GM12878 (cell line): ENCODE measurements around the gene MITF. TPM values are rescaled to one million over a fixed set of nuclear protein-coding genes. Genes with fewer than 3 reads are reported as not detected.

Experiments used
- ATAC-seq: fragments of 200-7000 bp; cut with Tn5 transposase; 3 replicates; pipeline ENCODE4 v1.9.1; 2020; ENCODE audit warnings: mild to moderate bottlenecking, moderate library complexity
- BruUV-seq: library from RNA; stranded (reverse); fragments of 400-500 nt; replicated peaks from 2 replicates; lab custom pipeline; 2021; lab: Mats Ljungman, UMichigan
- CTCF ChIA-PET: fragments of 300-600 bp; sonication (Branson Sonifier 250); formaldehyde crosslinking; extraction: SDS; loops from one replicate; lab custom pipeline; 2021; ENCODE audit warnings: inconsistent platforms; lab: Yijun Ruan, JAX
- POLR2A ChIA-PET: fragments of 350-600 bp; formaldehyde crosslinking; extraction: SDS; loops from one replicate; lab custom pipeline; 2021; ENCODE audit warnings: inconsistent platforms; lab: Charles Lee
- RAD21 ChIA-PET: fragments of 300-600 bp; sonication (Branson Sonifier 250); formaldehyde crosslinking; loops from one replicate; lab custom pipeline; 2023; ENCODE audit warnings: antibody characterized with exemption; ENCODE audit not compliant: unreplicated experiment; lab: Charles Lee
- SMC1A ChIA-PET: fragments of 300-600 bp; sonication (Branson Sonifier 250); formaldehyde crosslinking; loops from one replicate; lab custom pipeline; 2023; ENCODE audit not compliant: unreplicated experiment, uncharacterized antibody; lab: Charles Lee
- DNase-seq: peaks from one replicate; pipeline ENCODE4 v3.0.0-alpha.2; 2011; ENCODE audit warnings: low read depth, low spot score
- FAIRE-seq: peaks from 3 replicates; lab custom pipeline; 2011; peaks lifted over from hg19 to GRCh38; lab: Jason Lieb, UNC
- H2AFZ ChIP-seq: 2 replicates; pipeline ENCODE4 v1.6.0; 2011; ENCODE audit warnings: low read depth, low read length, control low read depth; ENCODE audit not compliant: control insufficient read depth
- H3K27ac ChIP-seq: 2 replicates; pipeline ENCODE4 v1.5.1; 2011; ENCODE audit warnings: control low read depth; ENCODE audit not compliant: control insufficient read depth, insufficient read depth
- H3K27me3 ChIP-seq, 2 experiments: replicated peaks in 1 of 2; 2 replicates each; pipeline versions ENCODE4 v1.6.0 to v1.6.1; 2011; ENCODE audit warnings: low read length in 1 of 2; ENCODE audit not compliant: control insufficient read depth in 2 of 2, insufficient read depth in 2 of 2
- H3K36me3 ChIP-seq, 2 experiments: 2 replicates each; pipeline ENCODE4 v1.5.1; 2011; ENCODE audit warnings: low read length in 1 of 2; ENCODE audit not compliant: control insufficient read depth in 2 of 2, insufficient read depth in 2 of 2
- H3K4me1 ChIP-seq: 2 replicates; pipeline ENCODE4 v1.6.1; 2011; ENCODE audit warnings: mild to moderate bottlenecking, low read length, moderate library complexity, mixed read lengths; ENCODE audit not compliant: control insufficient read depth, insufficient read depth
- H3K4me2 ChIP-seq: 2 replicates; pipeline ENCODE4 v1.6.0; 2011; ENCODE audit warnings: control low read depth; ENCODE audit not compliant: control insufficient read depth, insufficient read depth
- H3K4me3 ChIP-seq: fragments of 200-600 bp; sonication (generic); 2 replicates; pipeline ENCODE4 v1.5.1; 2016
- H3K79me2 ChIP-seq: 2 replicates; pipeline ENCODE4 v1.6.0; 2011; ENCODE audit warnings: low read length; ENCODE audit not compliant: control insufficient read depth, insufficient read depth
- H3K9ac ChIP-seq: 2 replicates; pipeline ENCODE4 v1.8.0; 2011; ENCODE audit warnings: low read length, control low read depth, mixed read lengths; ENCODE audit not compliant: control insufficient read depth, insufficient read depth
- H3K9me3 ChIP-seq: replicated peaks from 3 replicates; pipeline ENCODE4 v1.5.1; 2011; ENCODE audit warnings: mild to moderate bottlenecking, low read length; ENCODE audit not compliant: control insufficient read depth, insufficient read depth
- H4K20me1 ChIP-seq: 2 replicates; pipeline ENCODE4 v1.6.0; 2011; ENCODE audit not compliant: control insufficient read depth, insufficient read depth
- ATF3 ChIP-seq: IDR thresholded peaks from 2 replicates; pipeline ENCODE4 v1.6.1; 2011; ENCODE audit warnings: low read depth, mild to moderate bottlenecking, low read length, moderate library complexity, borderline replicate concordance; ENCODE audit errors: extremely low read depth
- BHLHE40 ChIP-seq, 2 experiments: fragments of 450-650 bp in 1 of 2; IDR thresholded peaks; 2 replicates each; pipeline ENCODE4 v1.6.1; 2011 to 2017; ENCODE audit warnings: low read depth in 2 of 2, borderline replicate concordance in 1 of 2, improper control_type of control experiment in 1 of 2, low read length in 1 of 2, mild to moderate bottlenecking in 1 of 2
- CBFB ChIP-seq: IDR thresholded peaks from 2 replicates; pipeline ENCODE4 v1.6.1; 2016; ENCODE audit warnings: antibody characterized with exemption, low read depth
- CEBPB ChIP-seq, 2 experiments: fragments of 150-350 bp in 1 of 2; IDR thresholded peaks; 2 replicates each; pipeline ENCODE4 v1.6.1; 2012 to 2014; ENCODE audit warnings: low read depth in 2 of 2, low read length in 2 of 2, borderline replicate concordance in 1 of 2, inconsistent platforms in 1 of 2
- CUX1 ChIP-seq: IDR thresholded peaks from 2 replicates; pipeline ENCODE4 v1.6.1; 2012; ENCODE audit warnings: improper control_type of control experiment, low read depth, low read length; ENCODE audit not compliant: insufficient replicate concordance
- EGR1 ChIP-seq, 2 experiments: IDR thresholded peaks; 1 replicate in 1 of 2; 2 replicates in 1 of 2; pipeline ENCODE4 v1.6.1; 2011 to 2012; ENCODE audit warnings: low read depth in 2 of 2, low read length in 2 of 2, borderline replicate concordance in 1 of 2, mild to moderate bottlenecking in 1 of 2, moderate library complexity in 1 of 2
- NR2C1 ChIP-seq: fragments of 450-650 bp; IDR thresholded peaks from 2 replicates; pipeline ENCODE4 v1.6.1; 2017; ENCODE audit warnings: antibody characterized with exemption, mild to moderate bottlenecking, moderate library complexity
- SIN3A ChIP-seq: IDR thresholded peaks from 2 replicates; pipeline ENCODE4 v1.6.1; 2012; ENCODE audit warnings: low read depth, low read length, improper control_type of control experiment
- SMC3 ChIP-seq: IDR thresholded peaks from 2 replicates; pipeline ENCODE4 v1.6.1; 2011; ENCODE audit warnings: low read length, improper control_type of control experiment, borderline replicate concordance
- SREBF2 ChIP-seq: IDR thresholded peaks from 2 replicates; pipeline ENCODE4 v1.6.1; 2012; ENCODE audit warnings: mild to moderate bottlenecking, low read length
- USF1 ChIP-seq: IDR thresholded peaks from 2 replicates; pipeline ENCODE4 v1.6.1; 2011; ENCODE audit warnings: borderline replicate concordance, low read depth, mild to moderate bottlenecking, moderate library complexity, mixed read lengths, low read length; ENCODE audit not compliant: insufficient read depth; ENCODE audit errors: extremely low read length
- ZNF622 ChIP-seq: fragments of 450-650 bp; IDR thresholded peaks from 2 replicates; pipeline ENCODE4 v1.6.1; 2017; ENCODE audit warnings: mild to moderate bottlenecking, inconsistent platforms
- in situ Hi-C: fragments of 300-500 bp; cut with MboI; formaldehyde crosslinking; loops from 9 replicates; pipeline ENCODE4 v1.14.3; 2018; ENCODE audit warnings: mixed read lengths
- intact Hi-C: fragments of 100-400 bp; cut with micrococcal nuclease; formaldehyde crosslinking; loops from one replicate; pipeline ENCODE4 v1.14.2; 2022; ENCODE audit not compliant: unreplicated experiment
- polyA plus RNA-seq, 11 experiments: library from polyadenylated mRNA; depleted of rRNA in 4 of 11; unstranded in 6 of 11; stranded (reverse) in 5 of 11; fragments of >200 nt; fragmentation: Nextera tagmentation in 4 of 11; fragmentation: Illumina TruSeq in 1 of 11; extraction: Ambion mirVana in 4 of 11; extraction: Trizol in 1 of 11; gene quantifications; 1 replicate in 1 of 11; 2 replicates in 10 of 11; pipeline versions ENCODE4 v1.2.1 to v1.2.3, GENCODE V29; 2011 to 2016; ENCODE audit warnings: inconsistent platforms in 2 of 11, missing spikeins in 2 of 11, low read depth in 1 of 11
- total RNA-seq, 4 experiments: library from RNA; depleted of rRNA in 3 of 4; stranded (reverse); fragments of >200 nt in 3 of 4; fragmentation: Illumina TruSeq in 1 of 4; extraction: Trizol in 1 of 4; gene quantifications; 2 replicates each; pipeline versions ENCODE4 v1.2.1 to v1.2.3, GENCODE V29; 2013 to 2021

Gene MITF
- total and polyA plus RNA-seq, 10 of the 15 experiments (the other 5 are each of a cell fraction or from before 2014, with no cell fraction given): under 0.01 to 0.90 (median 0.06) TPM; not detected in 3

GRCh38 chr3:69770219-69770618 lies 31.0 kb downstream of the MITF start:
- Histone ChIP-seq H3K9ac (no peak overlapping the region), H3K36me3 (no peaks in the 10 kb centered on the region), H3K27me3 (no peaks in the 10 kb centered on the region), H2AFZ (no peak overlapping the region), H3K9me3 (no peaks in the 10 kb centered on the region), H3K27ac (no peak overlapping the region), H3K4me1 (no peaks in the 10 kb centered on the region), H4K20me1 (no peaks in the 10 kb centered on the region), H3K79me2 (no peaks in the 10 kb centered on the region), H3K4me2 (no peak overlapping the region), H3K4me3 (no peak overlapping the region)
- intact Hi-C loops (no loop called here), in situ Hi-C loops (no loop called here)
- no peak for DNase-seq
- ChIA-PET POLR2A (no interaction called here), SMC1A (interaction anchor here (0.7 to 1.2 kb wide), 2 partner anchors 15 to 869 kb away, joined by 3 read pairs; no protein-coding TSS in a partner anchor), RAD21 (no interaction called here), CTCF (no interaction called here)
- BruUV-seq: no TSS peak
- no peak for FAIRE-seq
- TF ChIP-seq SMC3: no peak
- TF ChIP-seq ZNF622: no peak
- no peak for TF ChIP-seq ATF3
- TF ChIP-seq SIN3A: no peak
- no peak for TF ChIP-seq CEBPB (IDR thresholded peaks at IDR 0.05; ENCODE audit: borderline replicate concordance in 1 of 2, low read depth in 2 of 2, low read length in 2 of 2)
- TF ChIP-seq CUX1: no peak
- no peak for TF ChIP-seq BHLHE40 (IDR thresholded peaks at IDR 0.05; ENCODE audit: borderline replicate concordance in 1 of 2, low read depth in 2 of 2, low read length in 1 of 2)
- TF ChIP-seq EGR1 (IDR thresholded peaks at IDR 0.05; ENCODE audit: borderline replicate concordance in 1 of 2, low read depth in 2 of 2, low read length in 2 of 2): no peak
- no peak for TF ChIP-seq CBFB
- no peak for TF ChIP-seq SREBF2
- no peak for TF ChIP-seq USF1
- no peak for TF ChIP-seq NR2C1
- ATAC-seq: no peak
